ENCODE measurements around the gene BCS1L.

The BCS1L gene, protein sequence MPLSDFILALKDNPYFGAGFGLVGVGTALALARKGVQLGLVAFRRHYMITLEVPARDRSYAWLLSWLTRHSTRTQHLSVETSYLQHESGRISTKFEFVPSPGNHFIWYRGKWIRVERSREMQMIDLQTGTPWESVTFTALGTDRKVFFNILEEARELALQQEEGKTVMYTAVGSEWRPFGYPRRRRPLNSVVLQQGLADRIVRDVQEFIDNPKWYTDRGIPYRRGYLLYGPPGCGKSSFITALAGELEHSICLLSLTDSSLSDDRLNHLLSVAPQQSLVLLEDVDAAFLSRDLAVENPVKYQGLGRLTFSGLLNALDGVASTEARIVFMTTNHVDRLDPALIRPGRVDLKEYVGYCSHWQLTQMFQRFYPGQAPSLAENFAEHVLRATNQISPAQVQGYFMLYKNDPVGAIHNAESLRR

DNA sequence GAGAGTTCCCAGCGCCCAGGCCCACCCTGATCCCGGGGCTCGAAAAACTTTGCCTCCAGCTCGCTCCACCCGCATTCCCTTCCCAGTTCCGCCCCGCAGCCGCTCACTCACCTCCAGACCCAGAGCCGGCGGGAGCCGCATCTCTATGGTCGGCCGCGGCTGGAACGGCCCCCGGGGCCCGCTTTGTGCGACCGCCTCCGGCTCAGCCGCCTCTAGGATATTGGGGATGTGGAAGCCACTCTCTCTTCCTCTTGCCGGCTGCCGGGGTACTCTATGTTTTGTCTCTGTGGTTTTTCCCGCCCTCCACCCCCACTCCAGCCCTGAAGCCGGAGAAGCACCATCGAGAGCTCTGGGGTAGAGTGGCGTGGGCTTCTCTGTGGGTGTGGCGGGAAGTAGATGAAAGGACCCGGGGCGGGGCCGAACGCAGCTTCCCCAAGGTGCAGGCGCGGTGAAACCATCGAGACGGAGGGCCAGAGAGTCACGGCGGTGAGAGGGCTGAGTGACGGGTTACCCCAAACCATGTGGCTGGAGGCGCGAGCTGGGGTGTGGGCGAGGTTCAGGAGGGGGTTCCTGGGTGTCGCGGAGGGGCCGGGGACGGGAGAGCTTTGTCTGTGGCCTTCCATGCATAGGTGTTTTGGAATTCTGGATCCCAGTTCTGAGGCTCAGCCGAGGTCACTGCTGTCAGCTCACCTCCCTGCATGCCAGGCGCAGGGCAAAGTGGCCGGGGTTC lies at the start of gene BCS1L, which contains the start of gene ZNF142:
BCS1L (plus strand) TSS at position 426 of the 730 bp plus-strand sequence. CDS start 1,305 bp downstream, outside the sequence.
ZNF142 (minus strand) TSS at position 366 of the 730 bp plus-strand sequence. CDS start 3,194 bp downstream, outside the sequence.
- peak; percentile 95 for FAIRE-seq

DNA sequence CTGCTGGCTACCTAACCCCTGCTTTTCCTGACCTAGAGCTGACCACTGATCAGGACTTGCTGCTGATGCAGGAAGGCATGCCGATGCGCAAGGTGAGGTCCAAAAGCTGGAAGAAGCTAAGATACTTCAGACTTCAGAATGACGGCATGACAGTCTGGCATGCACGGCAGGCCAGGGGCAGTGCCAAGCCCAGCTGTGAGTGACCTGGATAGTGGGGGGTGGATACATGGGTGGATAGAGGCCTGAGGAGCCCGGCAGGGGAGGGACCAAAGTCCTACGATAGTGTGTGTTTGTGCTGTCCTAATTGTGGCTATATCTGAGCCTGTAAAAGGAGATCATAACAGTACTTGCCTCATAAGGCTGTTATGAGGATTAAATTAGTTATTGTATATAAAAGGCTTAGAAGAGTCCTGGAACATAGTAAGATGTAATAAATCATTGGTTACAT lies 43.6 kb upstream of the BCS1L start:
- FAIRE-seq, result no peak

DNA sequence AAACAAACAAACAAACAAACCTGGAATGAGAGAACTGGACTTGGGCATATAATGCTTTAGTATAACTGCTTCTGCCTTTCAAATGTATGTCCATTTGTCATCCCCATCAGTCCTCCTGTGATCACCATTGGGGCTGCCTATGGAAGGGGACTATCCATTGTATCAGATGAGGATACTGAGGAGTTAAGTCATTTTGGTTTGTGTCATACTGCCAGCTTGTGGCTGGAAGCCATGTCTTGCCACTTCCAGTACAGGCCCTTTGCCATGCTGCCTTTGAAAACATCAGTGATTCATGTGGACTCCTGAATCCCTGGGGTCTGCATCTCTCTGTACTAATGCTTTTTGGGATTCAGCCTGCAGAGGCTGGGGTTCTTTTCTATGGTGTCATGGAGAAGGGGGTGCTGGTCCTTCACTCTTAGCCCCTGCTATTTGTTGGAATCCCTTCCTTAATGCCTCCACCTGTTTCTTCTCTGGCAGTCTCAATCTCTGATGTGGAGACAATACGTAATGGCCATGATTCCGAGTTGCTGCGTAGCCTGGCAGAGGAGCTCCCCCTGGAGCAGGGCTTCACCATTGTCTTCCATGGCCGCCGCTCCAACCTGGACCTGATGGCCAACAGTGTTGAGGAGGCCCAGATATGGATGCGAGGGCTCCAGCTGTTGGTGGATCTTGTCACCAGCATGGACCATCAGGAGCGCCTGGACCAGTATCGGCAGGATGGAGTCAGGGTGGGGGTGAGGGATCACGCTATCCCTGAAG lies 41.2 kb upstream of the BCS1L start:
- FAIRE-seq, result no peak

DNA sequence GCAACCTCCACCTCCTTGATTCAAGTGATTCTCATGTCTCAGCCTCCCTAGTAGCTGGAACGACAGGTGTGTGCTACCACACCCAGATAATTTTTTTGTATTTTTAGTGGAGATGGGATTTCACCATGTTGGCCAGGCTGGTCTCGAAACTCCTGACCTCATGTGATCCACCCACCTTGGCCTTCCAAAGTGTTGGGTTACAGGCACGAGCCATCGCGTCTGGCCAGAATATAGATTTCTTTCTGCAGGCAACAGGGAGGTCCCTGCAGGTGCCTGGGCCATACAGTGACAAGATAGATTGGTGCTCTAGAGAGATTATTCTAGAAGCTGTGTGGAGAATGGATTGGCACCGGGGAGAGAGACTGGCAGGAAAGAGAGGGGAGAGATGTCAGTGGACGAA lies 38.5 kb upstream of the BCS1L start:
- FAIRE-seq, result no peak

DNA sequence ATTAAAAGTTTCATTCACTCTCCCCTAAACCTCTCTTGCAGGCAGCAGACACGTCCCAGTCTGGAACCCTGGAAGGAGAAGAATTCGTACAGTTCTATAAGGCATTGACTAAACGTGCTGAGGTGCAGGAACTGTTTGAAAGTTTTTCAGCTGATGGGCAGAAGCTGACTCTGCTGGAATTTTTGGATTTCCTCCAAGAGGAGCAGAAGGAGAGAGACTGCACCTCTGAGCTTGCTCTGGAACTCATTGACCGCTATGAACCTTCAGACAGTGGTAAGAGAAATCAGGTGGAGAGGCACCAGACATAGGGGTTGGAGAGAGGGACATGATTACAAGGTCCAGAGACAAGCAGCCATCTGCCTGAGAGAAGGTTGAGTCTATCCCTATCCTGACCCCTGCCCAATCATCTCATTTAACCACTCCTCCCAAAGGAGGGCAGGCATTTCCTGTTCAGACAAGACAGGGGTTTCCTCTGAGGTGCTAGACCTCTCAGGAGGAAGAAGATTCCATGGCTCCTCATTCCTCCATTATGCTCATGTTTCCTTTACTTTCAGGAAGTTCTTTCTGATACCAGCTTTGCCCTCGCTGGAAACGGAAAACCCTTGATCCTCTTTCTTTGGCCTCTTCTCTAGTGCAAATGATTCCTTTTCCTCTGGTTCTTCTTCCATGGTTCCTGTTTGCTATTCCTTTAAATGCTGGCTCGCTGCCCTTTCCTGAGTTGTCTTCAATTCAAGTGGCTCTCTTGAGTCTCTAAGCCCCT lies 36.7 kb upstream of the BCS1L start:
- no peak for FAIRE-seq

DNA sequence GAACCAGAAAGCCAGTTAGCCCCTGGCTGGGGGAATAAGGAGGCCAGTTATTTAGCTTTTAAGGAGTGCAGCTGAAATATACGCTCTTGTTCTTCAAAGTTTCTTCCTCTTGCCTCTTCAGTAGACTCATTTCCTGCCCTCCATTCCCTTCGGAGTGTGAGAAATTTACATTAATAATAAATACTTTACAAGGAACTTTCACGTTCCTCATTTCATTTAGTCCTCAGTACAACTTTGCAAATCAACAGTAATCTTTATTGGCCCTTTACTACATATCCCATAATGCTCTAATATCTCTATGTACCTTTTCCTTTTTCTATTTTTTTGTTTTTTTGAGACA lies 36.1 kb upstream of the BCS1L start:
- no peak for FAIRE-seq

DNA sequence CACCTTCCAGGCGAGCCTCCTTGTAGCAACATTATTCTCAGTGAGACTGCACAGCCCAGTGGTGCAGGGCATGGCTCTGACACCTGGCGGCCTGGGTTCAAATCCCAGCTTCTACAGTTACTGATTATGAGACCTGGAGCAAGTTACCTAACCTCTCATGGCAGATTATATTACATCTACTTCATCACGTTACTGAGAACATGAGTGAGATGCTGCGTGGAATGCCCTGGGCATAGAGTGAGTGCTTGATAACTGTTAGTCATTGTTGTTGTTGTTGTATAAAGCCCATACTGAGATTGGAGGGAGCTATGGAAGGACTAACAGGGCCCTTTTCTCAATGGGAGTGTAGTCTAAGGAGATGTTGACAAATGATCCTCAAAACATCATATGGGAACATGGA lies 33.1 kb upstream of the BCS1L start:
- no peak for FAIRE-seq

DNA sequence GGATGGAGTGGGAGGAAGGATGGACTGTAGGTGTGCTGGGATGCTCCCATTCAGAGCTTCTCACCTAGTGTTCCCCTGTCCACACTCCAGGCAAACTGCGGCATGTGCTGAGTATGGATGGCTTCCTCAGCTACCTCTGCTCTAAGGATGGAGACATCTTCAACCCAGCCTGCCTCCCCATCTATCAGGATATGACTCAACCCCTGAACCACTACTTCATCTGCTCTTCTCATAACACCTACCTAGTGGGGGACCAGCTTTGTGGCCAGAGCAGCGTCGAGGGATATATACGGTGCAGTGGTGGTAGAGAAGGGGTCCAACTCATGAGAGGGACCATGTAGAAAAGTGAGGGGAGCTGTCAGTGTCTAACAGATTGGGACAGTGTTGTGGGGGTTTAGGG lies 31.5 kb upstream of the BCS1L start:
- FAIRE-seq, result no peak

DNA sequence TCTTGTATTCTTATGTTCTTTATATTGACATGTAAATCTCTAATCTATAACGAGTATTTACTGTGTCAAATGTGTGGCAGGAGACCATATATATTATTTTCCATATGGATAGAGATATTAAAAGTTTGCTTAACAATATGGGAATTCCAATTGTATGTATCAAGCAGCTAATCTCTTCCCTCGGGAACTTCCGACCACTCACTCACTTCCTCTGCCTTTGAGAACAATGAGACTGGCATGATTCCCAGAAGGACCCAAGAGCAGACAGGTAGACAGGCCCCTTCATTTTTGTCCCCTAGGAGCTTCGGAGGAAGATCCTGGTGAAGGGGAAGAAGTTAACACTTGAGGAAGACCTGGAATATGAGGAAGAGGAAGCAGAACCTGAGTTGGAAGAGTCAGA lies 27.6 kb upstream of the BCS1L start:
- no peak for FAIRE-seq

DNA sequence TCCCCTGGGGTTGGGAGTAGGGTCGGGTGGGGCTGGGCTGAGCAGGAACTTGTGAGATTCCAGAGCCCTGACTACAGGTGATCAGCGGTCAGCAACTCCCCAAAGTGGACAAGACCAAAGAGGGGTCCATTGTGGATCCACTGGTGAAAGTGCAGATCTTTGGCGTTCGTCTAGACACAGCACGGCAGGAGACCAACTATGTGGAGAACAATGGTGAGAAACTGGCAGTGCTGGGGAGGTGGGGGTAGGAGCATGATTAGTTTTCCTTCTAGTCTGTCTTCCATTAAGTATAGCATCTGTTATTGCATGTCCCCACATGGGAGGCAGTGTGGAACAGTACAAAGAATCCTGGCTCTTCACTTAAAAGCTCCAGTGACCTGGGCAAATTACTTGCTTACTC lies 23.8 kb upstream of the BCS1L start:
- FAIRE-seq, result no peak

DNA sequence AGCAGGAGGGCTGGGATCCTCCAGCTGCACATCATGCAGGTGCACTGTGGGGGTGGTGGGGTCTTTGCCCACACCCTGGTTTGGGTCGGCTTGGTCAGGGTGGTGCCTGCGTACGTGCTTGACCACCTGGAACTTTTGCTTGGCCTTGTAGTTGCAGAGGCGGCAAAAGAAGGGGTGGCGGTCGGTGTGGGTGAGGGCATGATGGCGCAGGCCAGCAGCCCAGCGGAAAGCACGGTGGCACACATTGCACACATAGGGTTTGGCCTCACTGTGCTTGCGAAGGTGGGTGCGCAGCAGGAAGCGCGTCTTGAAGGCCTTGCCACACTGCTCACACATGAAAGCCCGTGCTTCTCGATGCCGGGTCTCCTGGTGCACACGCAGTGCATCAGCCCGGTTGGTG lies 21.1 kb upstream of the BCS1L start:
- FAIRE-seq, result no peak

DNA sequence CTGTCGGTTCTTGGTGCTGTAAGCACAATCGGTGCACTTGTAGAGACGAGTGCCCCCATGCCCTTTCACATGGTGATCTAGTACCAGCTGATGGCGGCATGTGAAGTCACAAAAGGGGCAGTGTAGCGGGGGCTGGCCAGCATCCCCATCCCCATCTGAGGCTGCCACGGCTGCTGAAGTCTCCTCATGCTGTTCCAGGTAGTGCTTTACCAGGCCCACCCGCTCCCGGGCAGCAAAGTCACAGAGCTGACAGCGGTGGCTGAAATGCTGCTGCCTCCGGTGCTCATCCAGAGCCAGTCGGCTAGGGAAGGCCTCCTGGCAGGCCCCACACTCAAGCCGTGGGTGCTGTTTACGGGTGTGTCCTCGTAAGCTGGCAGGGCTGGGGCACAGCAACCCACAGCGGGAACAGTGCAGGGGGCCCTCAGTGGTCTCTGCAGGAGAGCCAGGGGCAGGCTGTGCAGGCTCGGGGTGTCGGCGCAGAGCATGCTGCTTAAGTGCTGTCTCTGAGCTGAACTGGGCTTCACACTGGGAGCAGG lies 17.3 kb upstream of the BCS1L start:
- no peak for FAIRE-seq

DNA sequence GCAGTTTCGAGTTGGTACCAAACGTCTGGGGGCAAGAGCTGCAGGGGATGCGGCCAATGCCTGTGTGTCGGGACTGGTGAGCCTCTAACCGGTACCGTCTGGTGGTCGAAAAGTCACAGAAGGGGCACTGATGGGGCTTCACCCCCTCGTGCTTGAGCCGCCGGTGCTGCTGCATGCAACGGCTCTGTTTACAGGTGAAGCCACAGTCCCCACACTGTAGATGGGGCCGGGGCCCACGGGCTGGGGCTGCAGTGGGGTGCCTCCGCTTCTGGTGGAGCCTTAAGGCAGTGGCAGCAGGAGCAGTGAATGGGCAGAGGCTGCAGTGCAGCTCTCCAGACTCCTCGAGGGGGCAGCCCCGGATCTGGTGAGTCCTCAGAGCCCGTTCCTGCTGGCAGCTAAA lies 16.7 kb upstream of the BCS1L start:
- no peak for FAIRE-seq

DNA sequence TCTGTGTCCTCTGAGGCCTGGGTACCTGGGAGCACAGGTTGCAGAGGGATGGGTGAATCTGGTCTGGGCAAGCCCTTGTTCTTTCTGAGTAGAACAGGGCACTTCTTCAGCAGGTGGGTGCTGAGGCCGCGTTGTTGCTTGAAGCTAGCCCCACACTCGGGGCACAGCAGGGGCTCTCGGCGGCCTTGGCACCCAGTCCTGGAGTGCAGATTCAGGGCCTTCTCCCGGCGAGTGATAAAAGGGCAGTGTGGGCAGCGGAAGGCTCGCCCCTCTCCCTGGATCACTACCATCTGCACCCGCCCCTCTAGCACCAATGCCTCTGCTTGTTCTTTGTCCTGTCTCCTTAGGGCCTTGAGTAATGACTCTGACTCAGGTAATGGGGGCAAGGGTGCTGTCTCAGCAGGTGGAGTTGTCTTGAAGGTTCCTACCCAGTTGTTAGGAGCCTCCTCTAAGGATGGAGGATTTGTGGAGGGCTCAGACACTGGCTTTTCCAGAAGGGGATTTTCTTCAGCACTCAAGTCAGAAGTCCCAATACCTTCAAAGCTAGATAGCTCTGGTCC lies 15.7 kb upstream of the BCS1L start:
- no peak for FAIRE-seq

DNA sequence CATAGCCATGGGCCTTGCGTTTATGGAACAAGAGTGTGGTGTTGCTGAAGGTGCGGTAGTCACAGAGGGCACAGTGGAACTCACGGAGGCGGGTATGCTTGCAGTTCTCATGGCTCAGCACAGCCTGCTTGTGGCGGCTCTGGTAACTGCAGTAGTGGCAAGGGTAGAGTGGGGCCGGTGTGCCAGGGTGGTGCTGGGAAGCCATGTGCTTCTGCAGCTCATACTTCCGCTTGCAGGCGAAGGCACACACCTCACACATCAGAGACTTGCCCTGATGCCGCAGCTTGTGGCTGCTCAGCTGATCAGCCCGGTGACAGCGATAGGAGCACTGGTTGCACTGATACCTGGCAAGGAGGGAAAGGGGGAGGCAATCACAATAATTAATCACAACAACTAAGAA lies 14.8 kb upstream of the BCS1L start:
- FAIRE-seq, result no peak

DNA sequence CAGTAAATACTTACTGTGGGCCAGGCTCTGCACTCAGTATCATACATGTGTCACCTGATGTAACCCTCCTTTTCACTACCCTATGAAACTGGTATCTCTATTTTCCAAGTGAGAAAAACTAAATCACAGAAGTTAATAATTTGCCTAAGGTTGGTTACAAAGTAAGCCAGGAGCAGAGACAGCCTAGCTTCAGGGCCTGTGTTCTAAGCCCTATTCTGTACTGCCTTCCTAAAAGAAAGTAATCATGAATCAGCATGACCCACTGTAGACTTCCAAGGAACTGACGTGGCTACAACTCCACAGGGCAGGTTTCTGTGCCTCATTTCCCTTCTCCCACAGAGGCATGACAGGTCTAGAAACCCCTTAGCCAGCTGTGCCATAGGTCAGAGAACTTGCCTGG lies 14.4 kb upstream of the BCS1L start:
- no peak for FAIRE-seq

DNA sequence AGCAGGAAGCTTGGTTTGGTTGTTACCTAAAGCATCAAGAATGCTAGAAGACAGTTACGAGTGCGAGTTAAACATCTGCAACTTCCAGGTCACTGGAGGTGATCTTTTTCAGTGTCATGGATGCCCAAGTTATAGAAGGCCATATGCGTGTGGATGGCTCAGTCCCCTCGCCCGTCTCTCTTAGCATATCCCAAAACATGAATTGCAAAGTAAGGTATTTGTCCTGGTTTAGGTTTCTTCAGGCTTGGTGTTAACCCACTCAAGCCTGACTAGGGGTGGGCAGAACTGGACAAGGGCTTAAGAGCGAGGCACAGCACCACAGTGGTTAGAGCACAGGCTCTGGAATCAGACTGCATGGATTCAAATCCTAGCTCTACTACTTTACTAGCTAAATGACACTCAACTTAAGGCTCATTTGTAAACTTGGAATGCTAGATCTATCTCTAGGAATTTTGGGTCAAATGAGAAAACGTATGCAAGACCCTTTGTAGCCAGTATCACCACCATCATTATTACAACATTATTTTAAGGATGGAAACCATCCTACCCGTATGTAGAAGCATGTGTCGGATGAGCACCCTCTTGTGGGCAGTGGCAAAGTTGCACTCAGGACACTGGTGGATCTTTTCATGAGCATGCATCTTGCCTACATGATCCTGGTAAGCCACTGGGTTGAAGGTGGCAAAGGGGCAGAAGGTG lies 11.2 kb upstream of the BCS1L start:
- peak; percentile 90 for FAIRE-seq

DNA sequence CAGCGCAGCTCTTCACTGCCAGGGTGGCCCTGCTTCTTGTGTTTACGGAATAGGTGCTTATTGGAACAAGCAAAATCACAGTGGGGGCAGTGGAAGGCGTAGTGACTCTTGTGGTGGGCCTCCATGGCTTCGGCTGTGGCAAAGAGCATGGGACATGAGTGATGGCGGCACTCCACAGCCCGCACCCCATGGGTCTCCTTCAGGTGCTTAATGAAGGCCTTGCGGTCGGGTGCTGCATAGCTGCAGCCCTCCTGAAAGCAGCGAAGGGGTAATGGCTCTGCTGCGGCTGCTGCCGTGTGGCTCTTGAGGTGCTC lies 10.7 kb upstream of the BCS1L start:
- no peak for FAIRE-seq

DNA sequence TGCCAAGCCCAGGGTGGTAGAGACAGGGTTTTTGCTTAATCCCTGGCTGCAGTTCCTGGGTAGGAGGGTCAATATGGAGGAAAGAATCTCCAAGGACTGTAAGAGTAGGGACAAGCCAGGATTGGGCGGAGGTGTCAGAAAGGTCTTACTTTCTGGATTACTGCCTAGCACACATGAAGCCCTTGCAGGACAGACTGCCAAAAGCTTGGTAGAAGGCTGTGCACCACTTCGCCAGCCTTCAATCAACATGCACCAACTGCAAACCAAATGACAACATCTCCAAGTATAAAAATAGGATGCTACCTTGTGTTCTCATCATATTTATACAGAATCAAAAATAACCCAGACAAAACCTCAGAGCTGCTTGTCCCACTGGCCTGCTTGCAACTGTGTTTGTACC lies 3.7 kb upstream of the BCS1L start:
- FAIRE-seq, result no peak

DNA sequence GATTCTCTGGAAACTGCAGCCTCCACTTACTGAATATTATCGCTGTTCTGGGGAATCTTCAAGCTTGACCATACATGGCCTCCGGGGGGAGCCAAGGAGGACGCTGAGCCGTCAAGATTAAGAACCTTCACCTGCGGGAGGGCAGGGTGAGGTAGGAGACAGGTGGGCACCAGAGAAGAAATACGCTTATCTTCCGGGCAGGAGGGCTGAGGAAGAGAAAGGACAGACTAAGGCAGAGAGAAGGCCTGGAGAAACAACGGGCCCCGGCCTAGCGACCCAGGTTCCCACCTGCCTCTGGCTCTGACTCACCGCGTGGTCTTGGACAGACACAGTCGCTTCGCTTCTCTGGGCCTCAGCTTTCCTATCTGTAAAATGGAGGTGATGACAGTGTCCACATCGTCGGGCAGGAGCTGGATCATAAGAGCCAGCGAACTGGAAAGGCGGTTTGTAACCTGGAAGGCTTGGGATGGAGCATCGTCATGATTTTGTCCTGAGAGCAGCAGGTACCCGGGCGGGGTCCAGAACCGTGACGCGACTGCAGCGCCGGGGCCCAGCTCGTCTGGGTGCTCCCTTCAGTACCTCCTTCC lies 719 bp upstream of the BCS1L start:
- FAIRE-seq, result peak; percentile 25

DNA sequence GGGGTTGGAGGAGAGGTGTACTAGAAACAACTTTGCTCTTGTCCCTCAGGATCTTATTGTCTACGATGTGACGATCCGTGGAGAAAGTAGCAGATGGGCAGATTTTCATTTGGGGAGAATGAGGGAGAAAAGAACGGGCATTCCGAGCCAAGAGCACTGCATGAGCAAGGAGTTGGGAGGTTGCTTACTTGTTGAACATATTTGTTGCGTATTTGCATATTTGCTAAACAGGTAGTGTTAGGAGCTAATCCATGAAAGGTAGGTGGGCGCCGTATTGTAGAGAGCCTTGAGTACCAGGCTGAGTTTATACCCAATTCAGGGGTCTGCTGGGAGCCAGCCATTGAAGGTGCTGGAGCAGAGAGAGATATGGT lies 490 bp downstream of the BCS1L start:
- FAIRE-seq, result no peak
